GM18517 (cell line): Measurements from ENCODE around the gene KMT2E.
A peak's percentile ranks its signal among the peaks of the same experiment; 100 is the strongest.
"Not testable (repeated sequence)": the region's sequence is repeated elsewhere in the genome, so short reads cannot be mapped to it uniquely, and the experiment has no call there.

Source experiments
- ATAC-seq: cut with Tn5 transposase; IDR thresholded peaks from one replicate; pipeline ENCODE4 v1.9.1; 2021; ENCODE audit warnings: mild to moderate bottlenecking, moderate library complexity; ENCODE audit not compliant: unreplicated experiment

KMT2E gene

DNA sequence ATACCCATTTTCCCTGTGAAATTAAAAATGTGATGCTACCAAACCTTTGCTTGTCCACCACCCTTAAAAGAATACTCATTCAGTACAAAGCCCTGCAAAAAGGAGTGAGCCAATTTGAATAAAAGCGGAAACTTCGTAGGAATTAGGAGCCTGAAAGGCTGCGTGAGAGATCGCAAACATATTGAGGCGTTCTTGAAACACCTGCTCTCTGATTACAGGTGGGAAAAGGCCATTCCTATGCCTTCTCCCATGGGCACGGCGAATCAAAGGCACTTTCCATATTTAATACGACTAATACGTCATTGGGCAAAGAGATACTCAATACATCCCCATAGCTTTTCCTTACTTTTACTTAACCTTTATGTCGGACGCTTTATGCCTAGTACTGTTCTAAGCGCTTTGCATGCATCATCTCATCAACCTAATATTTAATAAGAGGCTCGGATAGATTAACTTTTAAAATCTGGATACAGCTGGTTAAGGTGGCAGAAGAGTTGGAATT lies 30.9 kb upstream of the KMT2E start:
- ATAC-seq: no peak

DNA sequence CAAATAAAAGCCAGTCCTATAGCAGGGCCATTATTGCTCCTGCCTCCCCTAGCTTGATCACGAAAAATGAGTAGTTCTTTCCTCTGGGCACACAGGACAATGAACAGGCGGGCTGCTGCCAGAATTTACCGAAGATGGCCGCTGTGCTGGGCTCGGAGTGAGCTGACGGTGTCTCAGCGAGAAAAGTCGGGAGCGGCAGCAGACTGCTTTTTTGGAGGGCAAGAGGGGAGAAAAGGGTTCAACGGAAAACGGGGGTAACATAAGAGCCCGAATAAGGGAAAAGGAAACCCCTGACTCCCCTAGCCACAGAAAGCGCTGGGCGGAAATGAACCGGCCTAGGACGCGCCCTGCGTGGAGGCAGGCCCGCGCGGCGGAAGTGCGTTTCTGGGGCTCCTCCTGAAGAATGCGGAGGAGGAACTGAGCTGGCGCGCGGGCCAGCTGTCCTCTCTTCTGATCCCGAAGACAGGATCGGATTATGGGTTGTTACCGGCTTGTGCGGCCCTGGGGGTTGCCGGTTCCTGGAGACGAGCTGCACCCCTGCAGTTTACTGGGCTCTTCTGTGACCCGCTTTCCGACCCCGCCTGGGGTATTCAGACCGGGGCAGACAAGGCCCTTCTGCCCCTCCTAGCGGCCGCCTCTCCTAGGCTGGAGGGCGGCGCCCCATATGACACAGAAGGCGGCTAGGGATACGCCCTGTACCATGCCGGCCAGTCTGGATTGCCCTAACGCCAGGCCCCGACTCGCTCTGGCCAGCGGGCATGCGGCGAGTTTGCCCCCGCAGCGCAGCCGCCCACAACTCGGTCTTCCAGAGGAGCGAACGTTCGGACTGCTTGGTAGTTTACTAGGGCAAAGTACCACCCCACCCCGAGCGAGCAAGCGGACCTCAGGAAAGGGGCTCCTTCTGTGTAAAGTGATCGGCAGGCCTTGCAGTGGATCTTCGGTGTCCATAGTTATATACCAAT lies 30.1 kb upstream of the KMT2E start:
- ATAC-seq: peak; percentile 85

DNA sequence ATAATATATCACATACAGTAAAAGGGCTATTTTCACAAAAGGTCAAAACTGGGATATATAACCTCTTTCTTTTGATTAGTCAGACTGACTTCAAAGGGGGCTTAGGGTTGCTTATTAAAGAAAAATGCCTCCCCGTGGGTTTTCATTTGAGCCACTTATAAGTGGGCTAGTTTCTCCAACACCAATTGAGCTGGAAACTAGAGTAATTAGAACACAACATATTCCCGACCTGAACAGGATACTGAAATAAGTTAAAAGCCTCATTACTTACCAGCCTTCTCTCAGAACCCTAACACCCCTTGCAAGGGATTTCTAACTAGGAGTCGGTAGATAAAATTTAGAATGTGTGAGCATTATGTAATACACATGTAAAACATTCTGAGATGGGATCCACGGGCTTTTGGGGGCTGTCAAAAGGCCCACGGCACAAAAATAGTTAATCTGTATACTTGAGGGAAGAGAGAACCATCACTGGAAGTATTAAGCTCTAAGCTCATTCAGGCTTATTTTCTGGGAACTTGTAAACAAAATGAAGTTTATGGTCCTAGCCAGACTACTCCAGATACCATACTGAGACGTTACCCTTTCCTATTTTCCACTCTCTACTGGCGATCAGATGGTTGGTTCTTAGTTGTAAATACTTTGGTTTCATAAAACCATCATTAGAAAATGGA lies 29.3 kb upstream of the KMT2E start:
- ATAC-seq: no peak

DNA sequence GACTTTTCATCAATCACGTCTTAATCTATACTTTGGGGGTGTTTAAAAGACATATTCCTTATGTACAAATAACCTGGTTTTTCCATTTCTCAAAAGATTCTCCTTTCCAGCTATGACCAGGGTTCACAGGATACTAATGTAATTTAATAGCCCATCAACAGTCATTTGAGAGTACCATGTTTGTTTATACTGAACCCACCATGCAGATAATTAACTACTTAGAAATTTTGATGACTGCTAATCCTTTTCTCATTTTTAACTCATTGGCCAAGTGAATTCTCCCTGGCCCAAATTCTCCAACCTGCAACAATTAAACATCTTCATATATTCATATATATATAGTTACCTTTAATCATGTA lies 28.8 kb upstream of the KMT2E start:
- no peak for ATAC-seq

DNA sequence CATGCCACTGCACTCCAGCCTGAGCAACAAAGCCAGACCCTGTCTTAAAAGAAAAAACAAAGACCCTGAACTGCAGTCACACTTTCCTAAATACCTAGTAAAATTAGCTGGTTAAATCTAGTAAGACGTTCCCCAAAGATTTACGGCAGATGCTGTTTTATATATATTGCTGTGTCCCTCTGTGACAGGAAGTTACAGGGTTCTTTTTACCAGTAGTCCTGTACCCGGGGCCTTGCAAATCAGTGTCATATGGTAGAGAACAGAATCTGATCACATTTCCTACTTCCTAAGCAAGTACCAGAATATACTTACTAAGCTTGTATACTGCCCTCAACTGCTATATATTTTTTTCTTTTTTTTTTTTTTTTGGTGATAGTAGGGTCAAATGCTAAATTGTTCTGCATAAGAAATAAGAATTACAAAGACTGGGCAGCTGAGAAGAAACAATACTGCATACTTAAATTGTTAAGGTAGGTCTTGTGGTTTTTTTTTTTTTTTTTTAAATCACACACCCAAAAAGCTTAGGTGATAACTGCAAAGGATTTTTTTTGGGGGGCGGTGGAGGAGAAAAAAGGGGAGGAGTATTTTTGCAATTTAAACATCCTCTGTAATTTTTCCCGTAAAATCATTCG lies 27.3 kb upstream of the KMT2E start:
- no peak for ATAC-seq

DNA sequence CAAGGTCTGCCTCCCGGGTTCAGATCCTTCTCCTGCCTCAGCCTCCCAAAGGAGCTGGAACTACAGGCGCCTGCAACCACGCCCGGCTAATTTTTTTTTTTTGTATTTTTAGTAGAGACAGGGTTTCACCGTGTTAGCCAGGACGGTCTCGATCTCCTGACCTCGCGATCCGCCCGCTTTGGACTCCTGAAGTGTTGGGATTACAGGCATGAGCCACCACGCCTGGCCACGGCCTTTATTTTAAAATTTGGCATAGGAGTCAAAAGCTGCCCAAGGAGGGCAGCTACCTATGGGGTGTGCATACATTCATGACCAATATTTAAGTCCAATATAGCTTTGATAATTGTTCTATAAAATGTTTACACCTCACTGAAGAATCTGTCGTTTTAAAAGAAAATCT lies 26.6 kb upstream of the KMT2E start:
- not testable (repeated sequence) for ATAC-seq

DNA sequence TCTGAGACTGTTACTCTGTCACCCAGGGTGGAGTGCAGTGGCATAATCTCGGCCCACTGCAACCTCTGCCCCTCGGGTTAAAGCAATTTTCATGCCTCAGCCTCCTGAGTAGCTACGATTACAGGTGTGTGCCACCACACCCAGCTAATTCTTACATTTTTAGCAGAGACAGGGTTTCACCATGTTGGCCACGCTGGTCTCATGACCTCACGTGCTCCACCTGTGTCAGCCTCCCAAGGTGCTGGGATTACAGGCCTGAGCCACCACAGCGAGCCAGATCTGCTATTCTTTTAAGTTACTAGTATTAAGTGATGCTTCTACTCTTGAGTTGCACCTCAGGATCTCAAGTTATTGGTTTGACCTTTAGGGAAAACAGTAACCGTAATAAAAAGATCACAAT lies 23.0 kb upstream of the KMT2E start:
- ATAC-seq: no peak

DNA sequence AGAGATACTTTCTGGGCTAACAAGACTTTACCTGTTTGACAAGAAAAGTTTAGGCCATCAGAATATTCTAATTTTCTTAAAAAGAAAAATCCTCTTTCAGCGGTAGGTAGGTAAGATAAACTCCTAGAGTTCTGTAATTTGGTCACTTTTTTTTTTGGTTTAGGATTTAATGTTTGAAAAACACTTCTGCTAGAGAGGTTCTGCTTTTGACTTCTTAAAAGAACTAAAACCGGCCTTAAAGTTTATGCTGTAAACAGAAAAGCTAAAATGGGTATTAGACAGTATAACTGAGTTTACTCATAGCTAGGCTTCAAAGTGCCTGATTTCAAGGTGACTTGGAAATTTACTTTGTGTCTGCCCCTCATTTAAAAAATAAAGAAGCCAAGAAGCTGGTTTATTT lies 21.7 kb upstream of the KMT2E start:
- no peak for ATAC-seq

DNA sequence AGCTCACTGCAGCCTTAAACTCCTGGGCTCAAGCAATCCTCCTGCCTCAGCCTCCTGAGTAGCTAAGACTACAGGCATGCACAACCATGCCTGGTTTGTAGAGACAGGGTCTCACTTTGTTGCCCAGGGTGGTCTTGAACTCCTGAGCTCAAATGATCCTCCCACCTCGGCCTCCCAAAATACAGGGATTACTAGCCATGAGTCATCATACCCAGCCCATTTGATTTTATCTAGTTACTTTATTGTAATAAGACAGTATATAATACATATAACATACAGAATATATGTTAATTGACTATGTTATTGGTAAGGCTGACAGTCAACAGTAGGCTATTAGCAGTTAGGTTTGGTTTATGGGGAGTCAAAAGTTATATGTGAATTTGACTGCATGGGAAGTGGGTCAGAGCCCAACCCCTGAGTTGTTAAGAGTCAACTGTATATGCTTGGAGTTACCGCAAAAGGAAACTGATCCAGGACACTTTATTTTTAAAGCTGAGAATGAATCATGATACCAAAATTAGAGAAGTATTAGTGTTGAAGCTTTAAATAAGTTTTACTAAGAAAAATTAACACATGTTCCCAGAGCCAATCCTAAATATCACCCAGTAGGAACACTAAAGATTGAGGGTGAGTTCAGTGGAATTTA lies 20.7 kb upstream of the KMT2E start:
- no peak for ATAC-seq

DNA sequence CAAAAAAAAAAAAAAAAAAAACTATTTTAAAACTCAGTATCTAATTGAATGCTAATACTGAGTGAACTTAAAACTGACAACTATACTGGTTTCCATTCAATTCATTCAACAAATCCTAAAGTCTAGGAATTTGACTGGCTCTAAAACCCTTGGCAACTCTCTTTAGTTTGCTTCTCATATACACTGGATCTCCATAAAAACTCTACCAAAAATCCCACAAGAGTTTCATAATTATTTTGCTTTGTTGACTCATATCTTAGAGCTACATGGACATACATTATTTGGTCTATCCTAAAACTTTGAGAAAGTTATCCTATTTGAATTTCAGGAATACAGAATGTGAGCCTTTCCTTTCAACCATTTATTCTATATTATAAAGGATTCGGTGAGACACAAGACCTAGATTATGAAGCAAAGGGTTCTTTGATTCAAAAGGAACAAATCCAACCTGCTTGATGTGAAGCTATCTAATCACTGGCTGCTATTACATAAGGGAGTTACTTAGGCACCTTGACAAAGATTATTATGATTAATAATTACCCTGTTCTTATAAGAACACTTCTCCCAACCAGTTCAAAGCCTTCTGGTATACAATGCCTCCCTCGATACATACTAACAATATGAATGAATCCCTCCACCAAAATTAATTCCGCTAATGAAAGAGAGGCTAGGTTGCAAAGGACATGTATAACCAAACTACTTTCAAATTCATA lies 15.8 kb upstream of the KMT2E start:
- ATAC-seq: no peak

DNA sequence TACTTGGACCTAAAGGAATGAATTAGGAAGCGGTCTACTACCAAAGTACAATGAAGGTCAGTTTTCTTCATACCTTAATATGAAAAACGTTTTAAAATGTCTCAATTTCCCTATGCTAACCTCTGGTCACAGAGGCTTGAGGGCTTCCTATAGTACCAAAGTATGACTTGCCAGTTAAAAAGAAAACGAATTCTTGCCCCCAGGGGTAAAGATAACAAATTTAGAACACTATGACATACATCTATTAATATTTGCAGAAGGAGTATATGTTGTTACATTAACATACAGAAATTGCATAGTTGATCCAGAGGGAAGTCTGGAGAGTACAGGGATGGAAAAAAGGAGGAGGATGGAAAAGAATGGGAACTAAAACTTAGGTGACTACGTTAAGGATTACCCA lies 13.8 kb upstream of the KMT2E start:
- no peak for ATAC-seq

DNA sequence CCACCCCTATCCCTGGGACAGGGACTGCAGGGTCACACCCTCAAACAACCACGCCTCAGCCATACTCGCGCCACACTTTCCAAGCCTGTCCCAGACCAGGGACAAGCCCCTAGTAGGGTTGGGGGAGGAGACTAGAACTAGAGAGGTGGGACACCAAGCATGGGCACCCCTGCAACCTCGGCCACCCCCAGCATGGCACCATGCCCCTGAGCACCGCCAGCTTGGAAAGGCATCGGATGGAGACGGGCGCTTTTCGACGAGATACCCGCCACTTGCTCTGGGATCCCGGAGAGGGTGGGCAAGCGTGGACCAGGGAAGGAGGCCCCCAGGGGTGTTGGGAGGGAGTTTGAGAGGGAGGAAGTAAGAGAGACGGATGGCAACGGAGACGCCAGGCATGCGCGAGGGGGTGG lies 13.1 kb upstream of the KMT2E start:
- no peak for ATAC-seq

DNA sequence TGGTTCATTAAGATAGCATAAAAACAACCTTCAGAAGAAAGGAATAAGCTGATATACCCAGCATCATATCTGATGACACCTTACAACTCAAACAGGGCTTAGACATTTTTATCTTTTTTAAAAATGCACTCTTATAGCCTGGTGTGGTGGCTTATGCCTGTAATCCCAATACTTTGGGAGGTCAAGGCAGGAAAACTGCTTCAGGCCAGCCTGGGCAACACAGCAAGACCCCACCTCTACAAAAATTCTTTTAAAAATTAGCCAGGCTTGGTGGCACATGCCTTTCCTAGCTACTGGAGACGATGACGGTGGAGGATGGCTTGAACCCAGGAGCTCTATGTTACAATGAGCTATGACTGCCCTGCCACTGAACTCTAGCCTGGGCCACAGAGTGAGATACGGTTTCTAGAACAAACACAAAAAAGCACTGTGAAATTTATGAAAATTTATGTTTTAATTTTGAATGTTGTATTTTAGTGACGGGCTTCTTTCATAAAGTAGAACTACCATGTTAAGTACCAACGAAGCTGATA lies 12.3 kb upstream of the KMT2E start:
- ATAC-seq: no peak

DNA sequence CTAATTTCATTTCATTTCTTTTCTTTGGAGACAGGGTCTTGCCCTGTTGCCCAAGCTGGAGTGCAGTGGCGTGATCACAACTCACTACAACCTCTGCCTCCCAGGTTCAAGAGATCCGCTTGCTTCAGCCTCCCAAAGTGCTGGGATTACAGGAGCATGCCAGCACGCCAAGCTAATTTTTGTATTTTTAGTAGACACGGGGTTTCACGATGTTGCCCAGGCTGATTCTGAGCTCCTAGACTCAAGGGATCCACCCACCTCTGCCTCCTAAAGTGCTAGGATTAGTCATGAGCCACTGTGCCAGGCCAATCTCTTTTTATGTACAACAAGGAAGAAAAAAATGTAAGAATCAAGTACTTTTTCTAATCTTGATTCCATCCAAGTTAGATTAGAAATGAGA lies 10.7 kb upstream of the KMT2E start:
- ATAC-seq: no peak

DNA sequence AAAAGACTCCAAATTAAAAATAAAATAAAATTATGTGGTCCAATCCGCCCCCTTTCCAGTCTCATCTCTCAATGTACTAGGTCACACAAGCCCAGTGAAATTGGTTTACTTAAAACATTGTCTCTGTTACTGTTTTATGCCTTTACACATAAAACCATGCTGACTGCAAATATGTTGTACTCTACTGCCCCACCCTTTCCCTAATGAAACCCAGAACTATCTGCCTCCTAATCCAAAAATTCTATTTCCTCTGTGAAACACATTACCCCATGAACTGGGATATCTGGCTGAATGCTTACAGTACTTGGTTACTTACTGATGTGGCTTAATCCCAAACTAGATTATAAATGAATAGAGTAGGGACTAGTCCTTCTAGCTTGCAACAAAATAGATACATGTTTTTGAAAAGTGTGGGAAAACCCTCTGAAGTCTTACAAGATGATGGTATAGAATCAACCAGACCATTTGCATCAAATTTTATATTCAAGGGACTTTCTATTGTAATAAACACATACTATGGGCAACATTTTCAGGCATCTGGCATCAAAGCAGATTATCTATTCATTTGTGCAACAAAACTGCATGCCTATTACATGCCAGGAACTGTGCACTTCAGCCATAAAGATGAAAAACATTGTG lies 10.0 kb upstream of the KMT2E start:
- ATAC-seq: no peak

DNA sequence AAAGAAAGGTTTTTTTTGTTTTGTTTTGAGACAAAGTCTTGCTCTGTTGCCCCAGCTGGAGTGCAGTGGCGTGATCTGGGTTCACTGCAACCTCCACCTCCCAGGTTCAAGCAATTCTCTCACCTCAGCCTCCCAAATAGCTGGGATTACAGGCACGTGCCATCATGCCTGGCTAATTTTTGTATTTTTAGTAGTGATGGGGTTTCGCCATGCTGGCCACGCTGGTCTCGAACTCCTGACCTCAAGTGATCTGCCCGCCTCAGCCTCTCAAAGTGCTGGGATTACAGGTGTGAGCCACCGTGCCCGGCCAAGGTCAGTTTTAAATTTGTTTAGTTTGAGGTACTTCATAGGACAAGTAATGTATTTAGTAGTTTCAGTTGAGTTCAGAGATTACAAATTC lies 9.0 kb upstream of the KMT2E start:
- ATAC-seq: not testable (repeated sequence)

DNA sequence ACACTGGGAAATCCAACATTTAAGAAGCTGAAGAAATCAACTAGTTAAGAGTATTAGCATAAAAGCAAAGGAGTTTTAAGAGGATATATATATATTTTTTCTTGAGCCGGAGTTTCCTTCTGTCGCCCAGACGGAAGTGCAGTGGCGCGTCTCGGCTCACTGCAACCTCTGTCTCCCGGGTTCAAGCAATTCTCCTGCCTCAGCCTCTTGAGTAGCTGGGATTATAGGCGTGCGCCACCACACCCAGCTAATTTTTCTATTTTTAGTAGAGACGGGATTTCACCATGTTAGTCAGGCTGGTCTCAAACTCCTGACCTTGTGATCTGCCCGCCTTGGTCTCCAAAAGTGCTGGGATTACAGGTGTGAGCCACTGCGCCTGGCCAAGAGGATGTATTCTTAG lies 8.5 kb upstream of the KMT2E start:
- ATAC-seq: not testable (repeated sequence)

DNA sequence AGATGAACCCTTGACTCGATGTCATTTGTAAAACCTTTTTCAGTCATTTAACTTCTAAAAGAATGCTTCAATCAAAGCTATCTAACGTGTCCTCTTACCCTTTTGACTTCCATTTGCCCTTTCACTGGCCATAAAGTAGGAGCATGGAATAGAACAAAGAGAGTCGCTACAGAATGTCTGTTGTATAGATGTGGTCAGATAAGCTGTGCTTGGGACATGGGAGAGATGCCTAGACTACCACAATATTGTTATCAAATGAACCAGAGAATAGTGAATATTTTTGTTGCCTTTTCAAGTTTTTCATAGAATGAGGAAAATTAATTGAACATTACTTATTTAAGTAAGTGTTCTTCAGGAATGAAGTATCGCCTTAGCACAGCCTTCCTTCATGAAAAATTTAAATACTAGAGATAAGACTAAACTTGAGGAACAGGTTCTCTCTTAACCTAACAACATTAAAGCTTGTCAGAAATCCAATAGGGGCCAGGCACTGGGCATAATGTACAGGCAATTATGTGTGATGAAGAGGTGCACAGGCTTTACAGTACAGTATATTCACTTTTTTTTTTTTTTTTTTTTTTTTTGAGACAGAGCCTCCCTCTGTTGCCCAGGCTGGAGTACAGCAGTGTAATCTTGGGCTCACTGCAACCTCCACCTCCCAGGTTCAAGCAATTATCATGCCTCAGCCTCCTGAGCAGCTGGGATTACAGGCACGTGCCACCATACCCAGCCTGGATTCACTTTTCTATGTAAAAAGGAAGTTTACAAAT lies 7.5 kb upstream of the KMT2E start:
- ATAC-seq: no peak

DNA sequence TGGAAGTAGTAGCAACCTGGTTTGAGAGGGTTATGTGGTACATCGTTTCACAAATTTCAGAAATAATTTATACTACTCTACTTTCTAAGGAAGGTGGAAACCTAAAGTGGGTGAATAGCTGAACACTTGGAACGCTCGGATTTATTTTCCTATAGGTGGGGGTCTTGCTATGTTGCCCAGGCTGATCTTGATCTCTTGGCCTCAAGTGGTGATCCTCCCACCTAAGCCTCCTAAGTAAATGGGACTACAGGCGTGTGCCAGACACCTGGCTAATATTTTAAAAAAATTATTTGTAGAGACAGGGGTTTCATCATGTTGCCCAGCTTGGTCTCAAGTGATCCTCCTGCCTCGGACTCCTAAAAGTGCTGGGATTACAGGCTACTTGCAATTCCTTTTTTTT lies 6.7 kb upstream of the KMT2E start:
- ATAC-seq: no peak
